K562 treated with DMSO at 1 percent for 4 hours (cell line): Measurements from ENCODE around the gene FARS2. TPM values are rescaled to one million over a fixed set of nuclear protein-coding genes. Genes with fewer than 3 reads are reported as not detected.

Experiments used
- total RNA-seq: library from RNA; unstranded; fragments of 300-600 nt; gene quantifications from 2 replicates; pipeline ENCODE4 v1.2.3, GENCODE V29; 2022; ENCODE audit not compliant: insufficient read depth

FARS2 gene
- 11.9 and 12.8 TPM in 2 replicates for total RNA-seq

GRCh38 chr6:5260661-5261544 is at the start of gene FARS2, which contains the start of gene LYRM4:
FARS2 (plus strand) TSS chr6:5261513.
LYRM4 (minus strand) TSS chr6:5260950; CDS start chr6:5260733, 217 bp downstream.

Other genes with a start within 250 kb of the FARS2 start
- 0.11 TPM in 1 of 2 replicates, not detected in the other for gene PPP1R3G, start 176.2 kb upstream of the FARS2 start, total RNA-seq
- gene LYRM4, start 563 bp upstream of the FARS2 start, total RNA-seq, result 23.5 and 26.0 TPM in 2 replicates